T-helper 2 cell treated with Interferon-gamma antibody and Interleukin-4, amounts not matched to agents 5 μg/mL and 100 μg/mL, for 36 hours (primary cell): ENCODE data around the gene FGD5.

Source experiments
- DNase-seq: peaks from one replicate; pipeline ENCODE4 v3.0.0; 2021; ENCODE audit warnings: low spot score
- H3K27ac Mint-ChIP-seq: one replicate; pipeline ENCODE4 v1.8.0; 2021; ENCODE audit warnings: mild to moderate bottlenecking, mixed read lengths
- H3K27me3 Mint-ChIP-seq: one replicate; pipeline ENCODE4 v1.8.0; 2021; ENCODE audit warnings: low read depth, mixed read lengths
- H3K36me3 Mint-ChIP-seq: one replicate; pipeline ENCODE4 v1.8.0; 2021; ENCODE audit warnings: low read depth, mixed read lengths
- H3K4me1 Mint-ChIP-seq: one replicate; pipeline ENCODE4 v1.8.0; 2021; ENCODE audit warnings: low read depth, mixed read lengths
- H3K4me3 Mint-ChIP-seq: one replicate; pipeline ENCODE4 v1.8.0; 2022; ENCODE audit warnings: mild to moderate bottlenecking, moderate library complexity, mixed read lengths
- H3K9me3 Mint-ChIP-seq: one replicate; pipeline ENCODE4 v1.8.0; 2021; ENCODE audit warnings: mixed read lengths

FGD5 gene

DNA sequence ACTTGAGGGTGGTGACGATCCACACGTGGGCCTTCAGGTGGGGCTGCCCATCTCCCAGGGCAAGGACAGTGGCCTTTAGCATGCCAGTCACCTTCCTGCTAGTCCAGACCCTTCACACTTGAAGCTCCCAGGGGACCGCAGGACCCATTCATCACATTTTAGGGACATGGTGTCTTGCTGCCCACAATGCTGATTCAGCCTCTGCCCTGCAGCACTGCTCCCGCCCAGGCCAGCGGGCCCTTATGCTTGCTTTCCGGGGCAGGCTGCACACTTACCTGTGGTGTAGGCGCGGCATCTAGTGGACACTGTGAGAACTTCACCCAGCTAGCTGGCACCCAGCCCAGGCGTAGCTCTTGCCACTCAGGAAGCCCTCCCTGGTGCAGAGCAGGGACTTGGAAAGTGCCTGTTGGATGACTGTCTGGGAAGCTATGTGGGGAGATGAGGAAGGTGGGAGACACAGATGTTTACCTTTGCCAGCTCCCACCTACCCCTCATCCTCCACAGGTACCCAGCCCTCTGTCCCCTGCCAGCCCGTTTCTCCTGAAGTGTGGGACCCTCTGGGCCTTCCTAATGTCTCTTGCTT lies 102.4 kb downstream of the FGD5 start:
- H3K27me3 Mint-ChIP-seq = peaks cover 4% of the 10 kb centered on the region
- DNase-seq = peak; percentile 57
- H3K27ac Mint-ChIP-seq = no peak overlapping the region
- H3K4me3 Mint-ChIP-seq = no peak overlapping the region
- no peaks in the 10 kb centered on the region for H3K9me3 Mint-ChIP-seq
- no peaks in the 10 kb centered on the region for H3K36me3 Mint-ChIP-seq
- H3K4me1 Mint-ChIP-seq = no peaks in the 10 kb centered on the region

DNA sequence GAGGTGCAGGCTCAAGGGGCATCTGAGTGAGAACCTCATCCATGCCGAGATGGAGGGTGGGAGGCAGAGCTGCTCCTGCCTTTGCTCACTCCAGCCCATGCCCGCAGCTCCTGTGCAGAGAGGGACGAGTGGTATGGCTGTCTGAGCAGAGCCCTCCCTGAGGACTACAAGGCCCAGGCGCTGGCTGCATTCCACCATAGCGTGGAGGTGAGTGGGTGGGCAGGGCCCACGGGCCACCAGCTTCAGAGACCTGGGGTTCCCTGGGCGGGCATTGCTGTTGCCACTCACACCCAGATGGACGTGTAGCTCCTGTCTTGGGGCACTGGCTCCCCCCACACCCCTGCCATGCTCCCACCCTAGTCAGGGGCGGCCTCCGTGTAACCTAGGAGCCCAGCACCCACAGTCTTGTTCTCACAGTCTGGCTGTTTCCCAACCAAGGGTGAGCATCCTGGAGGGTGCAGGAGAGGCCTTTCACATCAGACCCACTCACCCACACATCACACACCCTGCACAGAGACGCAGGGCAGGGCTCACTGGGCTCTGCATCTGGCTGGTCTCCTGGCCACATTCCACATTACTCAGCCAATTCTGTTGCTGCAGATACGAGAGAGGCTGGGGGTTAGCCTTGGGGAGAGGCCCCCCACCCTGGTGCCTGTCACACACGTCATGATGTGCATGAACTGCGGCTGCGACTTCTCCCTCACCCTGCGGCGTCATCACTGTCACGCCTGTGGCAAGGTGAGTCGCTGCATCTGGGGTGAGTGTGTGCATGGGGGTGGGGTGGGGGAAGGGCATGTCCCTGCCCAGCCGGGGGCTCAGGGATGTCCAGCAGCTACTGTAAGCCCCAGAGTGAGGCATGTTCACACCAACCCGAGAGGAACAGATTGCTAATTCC lies 103.3 kb downstream of the FGD5 start:
- DNase-seq = no peak
- no peak overlapping the region for H3K4me3 Mint-ChIP-seq
- H3K9me3 Mint-ChIP-seq = no peaks in the 10 kb centered on the region
- H3K36me3 Mint-ChIP-seq = no peaks in the 10 kb centered on the region
- H3K27me3 Mint-ChIP-seq = peaks cover 4% of the 10 kb centered on the region
- H3K4me1 Mint-ChIP-seq = no peaks in the 10 kb centered on the region
- no peak overlapping the region for H3K27ac Mint-ChIP-seq

DNA sequence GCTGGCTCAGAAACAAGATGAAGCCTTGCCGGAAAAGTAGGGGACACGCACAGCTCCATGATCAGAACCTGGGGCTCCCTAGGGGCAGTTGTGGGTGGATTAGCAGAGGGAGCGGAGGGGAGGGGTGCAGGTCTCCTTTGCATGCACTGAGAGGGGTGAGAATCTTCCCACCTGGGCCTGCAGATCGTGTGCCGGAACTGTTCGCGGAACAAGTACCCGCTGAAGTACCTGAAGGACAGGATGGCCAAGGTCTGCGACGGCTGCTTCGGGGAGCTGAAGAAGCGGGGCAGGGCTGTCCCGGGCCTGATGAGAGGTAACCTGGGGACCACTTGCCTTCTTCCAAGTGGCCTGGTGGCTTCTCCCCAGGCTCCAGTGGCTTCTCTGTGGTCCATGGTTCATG lies 104.1 kb downstream of the FGD5 start:
- Mint-ChIP-seq H3K4me3 (no peak overlapping the region), H3K9me3 (no peaks in the 10 kb centered on the region), H3K27ac (no peak overlapping the region), H3K27me3 (peaks cover 1% of the 10 kb centered on the region), H3K4me1 (no peaks in the 10 kb centered on the region), H3K36me3 (no peaks in the 10 kb centered on the region)
- DNase-seq = no peak

DNA sequence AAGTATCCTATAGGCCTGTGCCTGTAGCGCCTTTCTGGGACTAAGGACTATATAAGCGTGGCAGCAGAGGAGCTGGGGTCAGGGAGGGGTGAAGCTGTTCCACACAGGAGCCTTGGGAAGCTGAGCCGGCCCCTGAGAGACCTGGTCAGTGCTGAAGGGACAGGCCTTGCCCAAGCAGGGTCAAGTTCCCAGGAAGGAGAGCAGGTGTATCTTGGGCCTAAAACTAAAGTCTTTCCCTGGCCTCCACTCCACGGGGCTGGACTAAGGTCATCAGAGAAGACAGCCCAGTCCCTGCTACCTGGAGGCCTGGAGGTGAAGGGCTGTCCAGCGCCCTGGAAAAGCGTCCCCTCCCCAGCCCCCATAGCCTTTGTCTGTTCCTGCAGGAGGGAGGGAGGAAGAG lies 104.7 kb downstream of the FGD5 start:
- no peak for DNase-seq
- no peak overlapping the region for H3K27ac Mint-ChIP-seq
- no peak overlapping the region for H3K4me3 Mint-ChIP-seq
- no peaks in the 10 kb centered on the region for H3K36me3 Mint-ChIP-seq
- no peaks in the 10 kb centered on the region for H3K27me3 Mint-ChIP-seq
- no peaks in the 10 kb centered on the region for H3K4me1 Mint-ChIP-seq
- H3K9me3 Mint-ChIP-seq = no peaks in the 10 kb centered on the region

DNA sequence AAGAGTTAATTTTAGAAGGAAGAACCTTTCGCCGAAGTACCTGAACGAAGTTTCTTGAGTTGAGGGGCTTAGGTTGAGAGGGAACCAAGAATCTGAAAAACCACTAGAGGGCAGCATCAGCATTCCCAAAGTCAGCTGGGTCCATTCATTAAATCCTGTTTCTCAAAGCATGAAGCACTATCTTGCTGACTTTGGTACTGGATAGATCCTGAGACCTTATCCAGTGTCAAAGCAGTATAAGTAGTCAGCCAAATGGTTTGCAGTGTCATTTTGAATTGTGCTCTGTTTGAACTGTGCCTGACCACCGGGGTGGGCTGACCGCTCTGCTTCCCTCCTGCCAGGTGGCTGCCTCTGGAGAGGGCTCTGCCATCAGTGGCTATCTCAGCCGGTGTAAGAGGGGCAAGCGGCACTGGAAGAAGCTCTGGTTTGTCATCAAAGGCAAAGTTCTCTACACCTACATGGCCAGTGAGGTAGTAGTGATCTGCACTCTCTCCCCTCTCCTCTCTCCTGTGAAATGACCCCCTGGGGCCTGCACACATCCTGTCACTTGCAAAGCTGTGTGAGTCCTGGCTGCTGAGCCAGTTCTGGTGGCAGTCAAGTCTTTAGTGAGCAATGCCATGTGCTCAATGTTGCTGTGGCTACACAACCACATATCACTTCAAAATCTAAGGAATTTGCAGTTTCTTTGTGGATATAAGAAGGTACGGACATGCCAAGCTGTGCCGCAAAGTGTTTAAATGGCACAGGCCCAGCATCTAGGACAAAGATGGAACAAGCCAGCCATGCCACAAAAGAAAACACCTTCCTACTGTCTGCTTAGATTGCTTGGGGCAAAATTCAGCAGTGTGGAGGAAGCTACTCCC lies 107.2 kb downstream of the FGD5 start:
- no peaks in the 10 kb centered on the region for H3K36me3 Mint-ChIP-seq
- DNase-seq = peak; percentile 10
- no peaks in the 10 kb centered on the region for H3K4me1 Mint-ChIP-seq
- H3K4me3 Mint-ChIP-seq = no peak overlapping the region
- H3K27ac Mint-ChIP-seq = no peak overlapping the region
- H3K27me3 Mint-ChIP-seq = peaks cover 5% of the 10 kb centered on the region
- no peaks in the 10 kb centered on the region for H3K9me3 Mint-ChIP-seq

DNA sequence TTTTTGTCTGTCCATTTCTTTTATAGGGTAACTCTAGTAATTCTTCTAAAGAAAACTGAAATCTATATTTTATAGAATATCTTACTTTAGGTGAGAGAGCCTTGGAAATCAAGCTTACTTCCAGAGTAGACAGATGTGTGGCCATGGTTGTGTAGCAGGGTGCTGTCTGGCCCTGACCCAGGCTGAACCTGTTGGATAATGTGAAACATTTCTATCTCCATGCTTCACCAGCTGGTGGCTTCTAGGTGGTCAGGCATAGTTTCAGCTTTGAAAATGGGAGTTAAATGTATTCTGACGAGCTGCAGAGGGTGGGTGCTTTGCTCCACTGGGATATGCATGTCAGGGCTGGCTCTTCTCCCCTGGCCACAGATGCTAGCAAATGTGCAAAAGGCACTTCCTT lies 107.8 kb downstream of the FGD5 start:
- H3K27me3 Mint-ChIP-seq = peaks cover 5% of the 10 kb centered on the region
- no peaks in the 10 kb centered on the region for H3K9me3 Mint-ChIP-seq
- H3K27ac Mint-ChIP-seq = no peak overlapping the region
- no peaks in the 10 kb centered on the region for H3K4me1 Mint-ChIP-seq
- DNase-seq = no peak
- H3K36me3 Mint-ChIP-seq = no peaks in the 10 kb centered on the region
- H3K4me3 Mint-ChIP-seq = no peak overlapping the region

DNA sequence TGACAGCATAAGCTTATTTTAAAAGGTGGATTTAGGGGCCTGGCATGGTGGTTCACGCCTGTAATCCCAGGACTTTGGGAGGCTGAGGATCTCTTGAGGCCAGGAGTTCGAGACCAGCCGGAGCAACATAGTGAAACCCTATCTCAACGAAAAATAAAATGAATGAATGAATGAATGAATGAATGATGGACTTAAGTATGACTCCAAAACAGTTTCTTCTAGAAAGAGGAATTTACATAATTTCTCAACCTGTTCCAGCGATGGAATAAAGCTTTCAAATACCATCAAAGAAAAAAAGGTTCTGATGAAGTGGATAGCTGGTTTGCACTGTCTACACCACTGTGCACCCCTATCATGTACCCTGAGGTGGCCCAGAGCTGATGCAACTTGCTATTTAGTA lies 108.5 kb downstream of the FGD5 start:
- peaks cover 5% of the 10 kb centered on the region for H3K27me3 Mint-ChIP-seq
- no peak for DNase-seq
- no peaks in the 10 kb centered on the region for H3K4me1 Mint-ChIP-seq
- H3K27ac Mint-ChIP-seq = no peak overlapping the region
- no peak overlapping the region for H3K4me3 Mint-ChIP-seq
- no peaks in the 10 kb centered on the region for H3K36me3 Mint-ChIP-seq
- no peaks in the 10 kb centered on the region for H3K9me3 Mint-ChIP-seq

DNA sequence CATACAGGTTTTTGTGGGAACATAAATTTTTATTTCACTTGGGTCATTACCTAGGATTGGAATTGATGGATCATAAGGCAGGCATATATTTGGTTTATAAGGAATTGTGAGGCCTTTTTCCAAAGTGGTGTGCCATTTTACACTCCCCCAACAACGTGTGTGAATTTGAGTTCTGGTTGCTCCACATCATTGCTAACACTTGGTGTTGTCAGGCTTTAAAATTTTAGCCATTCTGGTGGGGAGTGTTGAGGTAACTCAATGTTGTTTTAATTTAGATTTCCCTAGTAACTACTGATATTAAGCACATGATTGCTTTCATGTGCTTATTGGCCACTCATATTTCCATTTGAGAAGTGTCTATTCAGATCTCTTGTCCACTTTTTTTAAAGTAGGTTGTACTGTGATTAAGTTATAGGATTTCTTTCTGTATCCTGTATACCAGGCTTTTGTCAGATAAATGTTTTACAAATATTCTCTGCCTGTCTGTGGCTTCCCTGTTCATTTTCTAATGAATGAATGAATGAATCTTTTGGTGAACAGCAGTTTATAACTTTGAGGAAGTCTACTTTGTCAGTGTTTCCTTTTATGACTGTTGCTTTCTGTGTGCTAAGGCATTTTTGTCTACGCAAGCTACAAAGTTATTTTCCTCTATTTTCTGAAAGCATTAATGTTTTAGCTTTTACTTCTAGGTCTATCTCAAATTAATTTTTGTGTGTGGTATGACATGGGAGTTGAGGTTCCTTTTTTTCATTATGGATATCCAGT lies 110.7 kb downstream of the FGD5 start:
- DNase-seq = no peak
- H3K36me3 Mint-ChIP-seq = no peaks in the 10 kb centered on the region
- no peak overlapping the region for H3K4me3 Mint-ChIP-seq
- no peaks in the 10 kb centered on the region for H3K4me1 Mint-ChIP-seq
- H3K9me3 Mint-ChIP-seq = no peaks in the 10 kb centered on the region
- peaks cover 5% of the 10 kb centered on the region for H3K27me3 Mint-ChIP-seq
- H3K27ac Mint-ChIP-seq = no peak overlapping the region

DNA sequence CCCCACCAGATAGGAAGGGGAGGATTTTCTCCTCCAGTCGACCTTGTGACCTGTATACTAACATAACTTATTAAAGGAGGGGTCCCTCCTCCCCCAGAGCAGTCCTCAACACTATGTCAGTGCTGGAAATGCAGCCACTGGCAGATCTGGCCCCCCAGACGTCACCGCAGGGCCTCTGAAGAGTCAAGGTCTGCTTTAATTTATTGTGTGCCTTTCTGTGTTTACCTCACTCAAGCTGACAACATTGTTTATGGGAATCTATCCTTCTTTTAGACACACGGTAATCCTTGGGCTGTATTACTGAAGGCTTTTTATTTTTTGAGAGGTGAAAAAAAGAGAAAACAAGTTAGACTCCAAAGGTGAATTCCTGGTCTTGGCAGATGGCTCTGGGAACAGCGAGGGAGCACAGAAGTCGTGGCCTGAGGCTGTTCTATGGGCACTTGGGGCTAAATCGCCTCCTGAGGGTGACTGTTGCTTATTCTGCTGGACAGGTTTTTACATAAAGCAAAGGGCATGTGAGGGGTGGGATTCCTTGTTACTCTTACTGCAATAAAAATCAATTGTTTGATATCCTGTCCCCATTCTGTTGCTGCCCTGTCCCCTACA lies 115.2 kb downstream of the FGD5 start:
- Mint-ChIP-seq H3K4me1 (no peaks in the 10 kb centered on the region), H3K9me3 (no peaks in the 10 kb centered on the region), H3K27me3 (peaks cover 8% of the 10 kb centered on the region), H3K36me3 (no peaks in the 10 kb centered on the region), H3K4me3 (no peak overlapping the region), H3K27ac (no peak overlapping the region)
- no peak for DNase-seq

DNA sequence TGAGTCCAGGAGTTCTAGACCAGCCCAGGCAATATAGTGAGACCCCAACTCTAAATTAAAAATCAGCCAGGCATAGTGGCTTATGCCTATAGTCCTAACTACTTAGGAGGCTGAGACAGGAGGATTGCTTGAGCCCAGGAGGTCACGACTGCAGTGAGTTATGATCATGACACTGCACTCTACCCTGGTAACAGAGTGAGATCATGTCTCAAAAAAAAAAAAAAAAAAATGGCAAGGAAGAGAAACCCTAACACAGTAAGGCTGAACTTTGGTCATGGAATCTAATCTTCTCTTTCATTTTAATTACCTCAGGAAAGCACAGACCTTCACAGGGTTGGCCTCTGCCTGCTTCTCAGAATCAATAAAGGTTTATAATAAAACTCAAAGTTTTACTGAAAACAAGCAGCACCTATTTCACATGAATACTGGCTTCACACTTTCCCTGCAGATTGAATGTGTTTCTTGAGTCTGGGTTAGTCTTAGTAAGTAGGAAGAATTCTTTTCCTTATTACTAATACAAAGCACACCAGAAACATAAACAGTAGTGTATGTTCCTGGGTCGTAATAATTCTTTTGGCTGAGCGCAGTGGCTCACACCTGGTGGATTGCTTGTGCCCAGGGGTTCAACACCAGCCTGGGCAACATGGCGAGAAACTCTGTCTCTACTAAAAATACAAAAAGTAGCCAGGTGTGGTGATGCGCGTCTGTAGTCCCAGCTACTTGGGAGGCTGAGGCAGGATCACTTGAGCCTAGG lies 117.0 kb downstream of the FGD5 start:
- Mint-ChIP-seq H3K36me3 (no peaks in the 10 kb centered on the region), H3K27me3 (peaks cover 5% of the 10 kb centered on the region), H3K4me3 (no peak overlapping the region), H3K27ac (no peak overlapping the region), H3K4me1 (no peaks in the 10 kb centered on the region), H3K9me3 (no peaks in the 10 kb centered on the region)
- DNase-seq = no peak

DNA sequence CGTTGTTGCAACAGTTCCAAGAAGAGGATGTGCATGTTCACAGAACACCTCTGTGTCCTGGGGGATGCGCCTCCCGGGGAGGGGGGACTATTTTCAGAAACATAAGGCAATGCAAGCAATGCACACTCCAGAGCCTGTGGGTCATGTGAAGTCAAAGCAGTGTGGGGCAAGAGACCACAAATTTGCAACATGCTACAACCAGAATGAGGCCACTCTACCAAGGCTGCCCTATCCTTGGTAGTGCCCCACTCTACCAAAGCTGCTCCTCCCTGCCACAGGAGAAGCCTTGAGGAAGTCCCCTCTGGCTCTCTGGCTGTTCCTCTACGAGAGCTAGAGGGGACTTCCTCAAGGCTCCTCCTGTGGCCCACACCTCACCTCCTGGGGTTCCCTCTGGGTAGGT lies 120.2 kb downstream of the FGD5 start:
- no peaks in the 10 kb centered on the region for H3K9me3 Mint-ChIP-seq
- no peak overlapping the region for H3K4me3 Mint-ChIP-seq
- no peak for DNase-seq
- peaks cover 3% of the 10 kb centered on the region for H3K27me3 Mint-ChIP-seq
- no peak overlapping the region for H3K27ac Mint-ChIP-seq
- peaks cover 11% of the 10 kb centered on the region for H3K36me3 Mint-ChIP-seq
- H3K4me1 Mint-ChIP-seq = no peaks in the 10 kb centered on the region

DNA sequence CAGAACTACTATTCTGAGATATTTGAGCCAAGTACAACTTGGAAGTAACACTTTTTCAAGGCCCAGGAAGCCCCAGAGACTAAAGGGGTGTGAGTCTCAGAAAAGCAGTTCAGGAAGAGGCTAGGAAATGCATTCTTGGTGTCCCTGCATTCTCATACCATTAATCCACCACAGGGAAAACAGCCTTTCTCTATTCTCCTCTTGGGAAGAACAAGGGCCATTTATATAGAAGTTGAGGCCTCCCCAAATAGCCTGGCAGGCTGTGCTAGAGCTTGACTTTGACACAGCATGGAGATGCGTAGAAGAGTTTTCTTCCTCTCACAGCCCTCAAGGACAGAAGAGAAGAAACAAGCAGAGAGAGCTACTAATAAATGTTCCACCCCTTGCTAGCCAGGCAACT lies 123.1 kb downstream of the FGD5 start:
- H3K4me1 Mint-ChIP-seq = peaks cover 7% of the 10 kb centered on the region
- H3K36me3 Mint-ChIP-seq = peaks cover 33% of the 10 kb centered on the region
- no peak overlapping the region for H3K4me3 Mint-ChIP-seq
- H3K27ac Mint-ChIP-seq = no peak overlapping the region
- H3K27me3 Mint-ChIP-seq = peaks cover 3% of the 10 kb centered on the region
- H3K9me3 Mint-ChIP-seq = no peaks in the 10 kb centered on the region
- no peak for DNase-seq

DNA sequence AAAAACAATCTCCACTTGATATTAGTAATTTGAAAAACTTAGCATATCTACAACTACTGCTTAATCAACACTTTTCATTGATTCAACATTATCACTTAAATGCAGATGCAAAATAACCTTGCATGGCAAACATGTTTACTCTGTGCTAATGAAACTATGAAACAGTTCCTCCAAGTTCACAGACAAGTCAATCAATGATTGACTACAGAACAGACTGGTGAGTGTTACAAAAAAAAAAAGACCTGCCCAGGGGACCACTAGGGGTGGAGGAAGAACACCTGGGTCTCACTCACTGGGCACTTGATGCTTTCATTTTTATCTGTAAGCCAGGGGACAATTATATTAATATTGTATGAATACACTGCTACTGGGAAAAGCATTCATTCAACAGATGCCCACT lies 124.3 kb downstream of the FGD5 start:
- peaks cover 7% of the 10 kb centered on the region for H3K4me1 Mint-ChIP-seq
- H3K27ac Mint-ChIP-seq = no peak overlapping the region
- H3K36me3 Mint-ChIP-seq = peaks cover 36% of the 10 kb centered on the region
- DNase-seq = no peak
- H3K27me3 Mint-ChIP-seq = no peaks in the 10 kb centered on the region
- no peak overlapping the region for H3K4me3 Mint-ChIP-seq
- H3K9me3 Mint-ChIP-seq = no peaks in the 10 kb centered on the region
